ENCODE results near the gene FOXP1.

Gene FOXP1

GRCh38 chr3:71393745-71394144 lies 189.8 kb downstream of the FOXP1 start:
- no peak for DNase-seq

DNA sequence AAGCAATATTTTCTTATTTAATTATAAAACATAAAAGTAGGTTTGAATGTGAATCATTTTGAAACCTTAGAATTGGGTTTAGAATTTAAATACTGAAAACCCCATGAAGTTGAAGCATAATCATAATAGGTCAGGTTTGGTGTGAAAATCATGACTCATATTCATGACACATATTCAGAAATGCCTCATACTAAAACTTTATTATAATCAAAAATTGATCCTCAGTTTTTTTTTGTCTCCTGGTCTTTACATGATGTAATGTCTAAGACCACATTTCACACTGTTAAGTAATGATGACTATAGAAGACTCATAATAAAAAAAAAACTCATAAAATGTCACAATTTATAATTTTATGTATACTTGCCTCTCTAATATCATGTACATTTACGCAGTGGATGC lies 190.4 kb downstream of the FOXP1 start:
- DNase-seq: peak; percentile 74

DNA sequence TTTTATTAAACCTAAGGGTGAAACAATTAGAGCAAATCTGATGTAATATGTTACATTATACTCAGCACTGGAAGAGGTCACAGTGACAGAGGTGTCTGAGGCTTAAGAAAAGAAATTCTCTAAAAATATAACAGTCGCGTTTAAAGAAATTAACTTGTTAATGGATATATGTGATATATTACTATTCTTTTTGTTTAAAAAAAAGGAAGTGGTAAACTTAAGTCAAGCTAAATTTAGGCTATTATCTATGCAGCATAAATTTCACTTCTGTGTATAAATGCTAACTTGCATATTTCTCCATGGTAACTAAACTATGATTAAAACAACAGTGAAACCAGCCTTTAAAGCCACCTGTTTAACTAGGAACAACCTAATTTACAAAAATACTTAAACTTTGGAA lies 191.3 kb downstream of the FOXP1 start:
- peak; percentile 44 for DNase-seq

DNA sequence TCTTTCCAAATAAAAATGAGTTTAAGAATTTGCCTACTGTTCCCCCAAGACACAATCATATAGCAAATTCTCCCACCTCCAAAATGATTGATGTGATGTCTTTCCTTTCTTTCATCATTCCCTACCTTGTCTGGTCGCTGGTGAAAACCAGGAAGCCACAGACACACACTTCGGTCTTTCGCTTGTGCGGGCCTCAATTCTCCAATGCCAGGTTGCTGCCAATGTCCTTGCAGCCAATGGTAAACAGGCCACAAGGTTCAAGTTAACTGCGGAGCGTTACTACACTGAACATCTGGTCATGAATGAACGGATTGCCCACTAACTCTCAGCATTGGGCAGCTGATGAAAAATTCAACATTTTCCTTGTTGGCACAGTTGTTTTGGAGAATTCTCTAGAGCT lies 192.2 kb downstream of the FOXP1 start:
- DNase-seq: no peak

DNA sequence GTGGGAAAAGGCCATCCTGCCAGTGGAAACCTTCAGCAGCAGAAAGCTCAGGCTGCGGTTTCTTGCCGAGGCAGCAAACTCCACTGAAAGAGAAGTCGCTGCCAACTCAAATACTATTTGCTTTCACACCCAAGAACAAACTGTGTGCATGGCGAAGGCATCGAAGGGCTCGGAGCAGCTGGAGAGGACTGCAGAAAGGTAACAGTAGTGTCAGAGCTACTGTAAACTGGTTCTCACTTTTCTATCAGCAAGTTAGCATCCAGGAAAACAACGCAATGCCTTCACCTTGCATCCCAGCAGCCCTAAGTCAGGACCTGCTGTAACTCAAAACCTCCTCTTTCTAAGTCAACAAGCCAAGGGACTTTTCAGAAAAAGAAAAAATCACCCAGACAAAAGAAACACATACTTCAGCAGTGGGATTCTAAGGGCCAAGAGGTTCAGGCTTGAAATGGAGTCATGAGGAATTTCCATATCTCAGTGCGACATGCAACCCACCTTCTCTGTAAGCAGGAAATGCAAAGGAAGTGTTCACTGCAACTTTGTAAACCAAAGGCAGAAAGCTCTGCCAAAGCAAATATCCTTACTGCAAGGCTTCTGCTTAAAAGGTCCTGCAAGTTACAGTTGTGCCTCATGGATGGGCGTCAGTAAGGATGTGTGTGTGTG lies 193.5 kb downstream of the FOXP1 start:
- peak; percentile 24 for DNase-seq

GRCh38 chr3:71389191-71389590 lies 194.3 kb downstream of the FOXP1 start:
- no peak for DNase-seq

GRCh38 chr3:71388535-71389120 lies 194.9 kb downstream of the FOXP1 start:
- no peak for DNase-seq

GRCh38 chr3:71387586-71387985 lies 195.9 kb downstream of the FOXP1 start:
- DNase-seq: no peak

DNA sequence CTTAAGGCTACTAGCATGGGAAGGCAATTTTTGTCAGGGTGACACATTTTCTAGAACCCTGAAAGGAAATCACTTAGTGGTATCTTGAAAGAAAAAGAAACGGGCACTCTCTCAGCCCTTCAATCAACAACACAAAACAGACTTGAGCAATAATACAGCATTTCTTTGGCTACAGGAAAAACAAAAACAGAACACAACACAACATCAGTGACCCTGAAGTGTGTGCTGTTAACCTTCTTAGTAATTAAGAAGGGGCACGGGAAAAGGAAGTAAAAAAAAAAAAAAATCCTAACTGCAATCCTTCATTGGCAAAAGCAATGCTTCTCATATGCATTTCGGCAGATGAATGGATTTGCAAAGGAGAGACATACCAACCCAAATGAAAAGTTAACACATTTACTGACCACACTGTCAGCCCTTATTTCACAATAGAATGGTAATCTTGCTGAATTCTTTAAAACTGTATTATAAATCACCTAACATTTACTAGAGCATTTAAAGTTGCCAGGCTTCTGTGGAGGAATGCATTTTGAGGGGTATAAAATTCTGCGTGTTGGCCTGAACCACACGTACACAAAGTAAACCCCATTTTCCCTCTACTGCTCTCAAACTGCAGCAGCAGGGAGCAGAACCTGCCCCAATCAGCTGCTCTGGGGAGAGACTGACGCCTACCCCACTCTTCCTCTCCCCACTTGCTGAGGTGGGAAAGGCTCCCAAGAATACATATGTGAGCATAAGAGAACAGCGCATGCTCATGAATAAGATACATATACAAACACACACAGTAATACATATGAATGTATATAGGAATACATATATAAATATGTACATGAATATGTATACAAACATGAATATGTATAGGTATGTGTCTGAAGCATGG lies 198.5 kb downstream of the FOXP1 start:
- DNase-seq: no peak

GRCh38 chr3:71384388-71384787 lies 199.1 kb downstream of the FOXP1 start:
- no peak for DNase-seq

DNA sequence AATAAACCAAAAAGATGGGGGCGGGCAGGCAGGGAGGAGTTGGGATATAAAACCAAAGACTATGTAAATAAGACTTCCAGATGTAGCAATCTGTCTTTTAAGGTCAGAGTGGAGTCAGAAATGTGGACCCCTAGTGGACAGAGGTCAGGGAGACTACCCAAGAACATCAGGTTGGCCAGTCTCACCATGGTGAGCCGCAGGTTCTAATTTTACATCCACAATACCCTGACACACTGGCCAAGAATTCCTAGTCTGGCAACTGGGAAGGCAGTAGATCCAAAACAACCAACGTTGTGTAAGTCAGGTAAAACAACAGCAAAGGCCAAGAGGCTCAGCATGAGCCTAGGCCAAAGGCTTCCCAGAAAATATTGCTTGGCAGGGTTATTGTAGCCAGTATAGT lies 203.4 kb downstream of the FOXP1 start:
- no peak for DNase-seq

GRCh38 chr3:71378509-71378908 lies 205.0 kb downstream of the FOXP1 start:
- no peak for DNase-seq

DNA sequence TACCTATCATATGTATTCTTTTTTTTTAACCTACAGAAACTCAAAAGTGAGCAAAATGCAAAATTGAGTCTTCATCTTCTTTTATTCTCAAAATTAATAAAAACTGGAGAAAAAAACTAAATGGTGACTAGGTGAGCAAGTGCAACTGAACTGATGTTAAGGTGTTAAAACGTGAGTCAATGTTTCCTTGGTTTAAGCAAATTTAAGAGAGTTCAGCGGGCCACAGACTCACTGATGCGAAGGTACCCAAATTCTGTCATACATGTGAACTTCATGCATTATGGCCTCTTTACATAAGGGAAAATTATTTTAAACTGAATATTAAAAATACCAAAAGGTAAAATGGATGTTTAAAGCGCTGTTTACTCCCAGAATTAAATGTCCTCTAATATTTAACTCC lies 206.6 kb downstream of the FOXP1 start:
- no peak for DNase-seq

GRCh38 chr3:71376503-71376902 lies 207.0 kb downstream of the FOXP1 start:
- DNase-seq: no peak

- DNase-seq: no peak
Observed at GRCh38 chr3:71374582-71374981, 208.9 kb downstream of the FOXP1 start.

DNA sequence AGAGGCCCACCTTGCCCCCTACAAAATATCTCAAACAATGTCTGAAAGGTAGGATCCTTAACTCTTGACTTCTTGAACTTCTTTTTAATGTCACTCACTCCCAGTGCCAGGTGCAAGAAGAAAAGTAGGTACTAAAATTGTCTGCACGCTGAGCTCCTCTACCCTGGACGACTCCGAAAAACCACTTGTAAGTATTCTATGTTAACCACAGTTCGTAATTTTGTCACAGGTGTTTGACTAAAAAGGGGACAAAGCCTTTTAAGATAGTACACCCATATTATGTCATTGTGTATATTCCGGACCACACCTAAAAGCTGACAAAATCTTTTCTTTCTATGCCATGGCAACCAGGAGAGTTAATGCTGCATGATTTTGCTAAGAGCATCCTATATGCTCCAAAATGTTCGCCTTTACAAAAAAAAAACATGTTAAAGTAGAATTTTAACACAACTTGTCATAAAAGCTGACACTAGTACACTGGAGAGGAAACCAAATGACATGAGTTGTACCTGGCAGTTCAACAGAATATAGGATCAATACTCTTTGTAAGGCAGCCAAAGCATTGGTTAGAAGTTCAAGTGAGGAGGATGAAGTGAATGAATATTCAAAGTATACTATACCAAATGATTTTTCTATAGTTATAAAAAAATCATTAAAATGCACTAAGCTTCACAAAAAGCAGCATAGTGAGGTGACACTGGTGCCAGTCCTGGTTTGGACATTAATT lies 210.5 kb downstream of the FOXP1 start:
- peak; percentile 81 for DNase-seq

GRCh38 chr3:71372241-71372768 lies 211.2 kb downstream of the FOXP1 start:
- no peak for DNase-seq

- DNase-seq: no peak
Observed at GRCh38 chr3:71371282-71371681, 212.2 kb downstream of the FOXP1 start.

DNA sequence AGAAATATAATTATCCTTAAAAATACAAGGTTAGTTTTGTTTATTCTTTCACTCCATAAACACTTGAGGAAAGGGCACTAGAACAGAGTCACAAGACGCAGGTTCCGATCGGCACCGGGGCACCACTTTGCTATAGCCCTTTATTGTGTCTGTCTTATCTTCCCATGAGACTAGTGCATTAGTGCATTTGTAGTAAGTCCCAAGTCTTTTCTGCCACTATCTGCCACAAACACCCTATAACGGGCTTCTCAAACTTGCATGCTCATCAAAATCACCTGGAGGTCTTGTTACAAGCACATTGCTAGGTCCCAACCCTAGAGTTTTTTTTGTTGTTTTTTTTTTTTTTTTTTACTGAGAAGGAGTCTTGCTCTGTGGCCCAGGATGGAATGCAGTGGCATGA lies 213.1 kb downstream of the FOXP1 start:
- DNase-seq: no peak

DNA sequence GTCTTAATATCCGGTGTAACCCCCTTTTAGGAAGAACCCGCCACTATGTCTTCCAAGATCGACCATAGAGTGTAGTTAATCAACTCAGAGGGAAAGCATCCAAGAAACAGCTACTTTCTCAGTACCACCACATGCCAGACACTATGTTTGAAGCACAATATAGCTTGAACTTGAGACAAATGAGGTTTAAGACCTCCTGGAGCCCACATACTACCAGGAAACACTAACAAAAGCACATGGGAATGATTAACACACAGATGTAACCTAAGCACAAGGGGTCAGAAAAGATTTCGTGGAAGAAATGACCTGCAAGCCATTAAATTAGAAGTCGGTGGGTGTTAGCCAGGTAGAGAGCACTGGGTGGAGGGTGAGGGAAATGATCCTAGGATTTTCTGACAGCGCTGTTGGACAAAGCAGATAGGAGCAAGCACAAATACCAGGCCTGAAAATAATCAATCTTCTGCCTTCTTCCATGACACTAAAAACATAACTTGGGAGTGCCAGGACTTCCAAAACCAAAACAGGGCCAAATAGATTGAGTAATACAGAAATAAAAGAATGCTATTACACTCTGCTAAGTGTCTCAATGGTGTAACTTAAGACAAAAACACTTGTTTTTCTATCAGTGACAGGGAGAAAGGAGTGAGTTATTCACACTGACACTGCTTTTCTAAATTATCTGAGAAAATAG lies 213.7 kb downstream of the FOXP1 start:
- DNase-seq: no peak

GRCh38 chr3:71366988-71367604 lies 216.4 kb downstream of the FOXP1 start:
- DNase-seq: no peak

DNA sequence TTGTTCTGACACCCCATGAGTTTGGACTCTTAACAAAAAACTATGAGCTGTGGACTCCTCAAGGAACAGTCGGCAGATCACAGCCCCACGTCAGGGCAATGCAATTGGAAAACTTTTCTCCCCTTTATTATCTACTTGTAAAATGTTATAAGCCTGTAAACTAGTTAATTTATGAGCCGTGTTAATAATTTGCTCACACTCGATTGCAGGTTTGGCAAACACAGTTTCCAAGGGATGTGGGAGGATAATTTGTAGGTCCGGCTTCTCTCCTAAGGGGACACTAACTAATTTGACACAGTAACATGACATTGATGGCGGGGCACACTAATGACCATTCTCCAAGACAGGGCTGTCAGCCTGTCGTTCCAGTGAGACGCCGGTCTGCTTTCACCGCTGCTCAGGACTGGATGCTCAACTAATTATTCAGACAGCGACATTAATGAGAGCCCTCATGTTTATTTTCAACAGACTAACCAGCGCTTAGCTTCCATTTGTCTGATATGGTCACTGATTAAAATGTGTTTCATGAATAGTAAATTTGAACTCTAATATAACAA lies 222.1 kb downstream of the FOXP1 start:
- no peak for DNase-seq
